ENCODE data around the gene SULT2B1. TPM values are rescaled to one million over a fixed set of nuclear protein-coding genes. Genes with fewer than 3 reads are reported as not detected.

SULT2B1 gene
- 1.5 and 1.6 TPM in 2 replicates for total RNA-seq

GRCh38 chr19:48551437-48552302 is at the start of gene SULT2B1:
SULT2B1 (plus strand) TSS chr19:48552172; CDS start chr19:48552253, 81 bp downstream.

GRCh38 chr19:48511800-48512503 is 40.0 kb upstream of the SULT2B1 start, which contains the start of gene LMTK3:
LMTK3 (minus strand) TSS chr19:48511835; CDS start chr19:48511576, 259 bp downstream.

DNA sequence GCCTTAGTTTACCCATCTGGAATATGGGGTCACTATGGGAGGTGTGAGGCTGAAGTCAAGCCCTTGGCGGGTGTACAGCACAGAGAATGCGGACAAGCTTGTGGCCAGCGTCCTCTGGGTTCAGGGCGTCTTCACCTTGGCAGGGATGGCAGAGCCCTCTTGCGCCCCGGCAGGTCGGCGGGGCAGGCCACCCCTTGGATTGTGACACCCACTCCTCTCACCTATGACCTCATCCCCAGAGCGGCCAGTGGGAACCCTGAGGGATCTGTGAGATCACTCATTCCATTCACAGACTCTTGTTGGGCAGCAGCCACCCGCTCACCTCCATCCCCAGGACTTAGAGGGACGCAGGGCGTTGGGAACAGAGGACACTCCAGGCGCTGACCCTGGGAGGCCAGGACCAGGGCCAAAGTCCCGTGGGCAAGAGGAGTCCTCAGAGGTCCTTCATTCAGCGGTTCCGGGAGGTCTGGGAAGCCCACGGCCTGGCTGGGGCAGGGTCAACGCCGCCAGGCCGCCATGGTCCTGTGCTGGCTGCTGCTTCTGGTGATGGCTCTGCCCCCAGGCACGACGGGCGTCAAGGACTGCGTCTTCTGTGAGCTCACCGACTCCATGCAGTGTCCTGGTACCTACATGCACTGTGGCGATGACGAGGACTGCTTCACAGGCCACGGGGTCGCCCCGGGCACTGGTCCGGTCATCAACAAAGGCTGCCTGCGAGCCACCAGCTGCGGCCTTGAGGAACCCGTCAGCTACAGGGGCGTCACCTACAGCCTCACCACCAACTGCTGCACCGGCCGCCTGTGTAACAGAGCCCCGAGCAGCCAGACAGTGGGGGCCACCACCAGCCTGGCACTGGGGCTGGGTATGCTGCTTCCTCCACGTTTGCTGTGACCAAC is 54.7 kb downstream of the SULT2B1 start, which contains the start of gene SPACA4:
Gene SPACA4 (plus strand): TSS at position 280 of the 896 bp plus-strand sequence. CDS start 237 bp downstream, at position 517.

GRCh38 chr19:48614436-48615230 is 62.7 kb downstream of the SULT2B1 start, which contains the start of gene FAM83E:
FAM83E (minus strand) TSS chr19:48615076; CDS start chr19:48613372, 1,704 bp downstream.

DNA sequence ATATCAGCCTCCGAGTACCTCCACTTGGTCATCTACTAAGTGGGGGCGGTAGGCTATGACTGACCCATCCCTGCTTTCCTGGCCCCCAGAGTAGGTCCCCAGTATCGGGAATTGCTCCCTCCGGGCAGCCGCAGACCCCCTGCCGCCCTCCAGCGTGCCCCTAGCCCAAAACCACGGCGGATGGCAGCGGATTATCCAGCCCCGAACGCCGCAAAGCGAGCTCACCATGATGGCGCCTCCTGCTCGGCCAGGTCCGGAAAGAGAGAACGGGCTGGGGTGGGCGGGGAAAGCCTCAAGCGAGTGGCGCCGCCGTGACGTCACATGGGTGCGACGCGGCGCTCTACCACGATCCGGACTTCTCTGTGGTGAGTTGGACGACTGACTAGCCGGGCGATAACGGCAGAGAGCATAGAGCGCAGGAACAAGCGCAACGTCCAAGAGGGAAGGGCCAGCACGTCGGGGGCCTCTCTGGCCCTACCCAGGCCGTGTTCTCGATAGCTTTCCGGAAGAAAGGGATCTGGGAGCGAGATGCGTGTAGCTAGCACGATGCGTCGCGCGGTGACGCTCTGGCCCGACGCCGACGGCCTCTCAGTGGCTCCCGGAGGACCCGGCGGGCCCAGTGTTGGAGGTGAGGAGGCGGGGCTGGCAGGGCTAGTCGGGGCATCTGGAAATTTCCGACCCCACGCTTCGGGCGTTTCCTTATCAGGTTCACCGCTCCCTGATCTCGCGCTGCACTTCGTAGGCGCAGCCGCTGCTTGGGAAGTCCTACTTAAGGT is 67.1 kb downstream of the SULT2B1 start, which contains the start of the genes RPL18 and SPHK2:
Gene RPL18 (minus strand): TSS at position 263 of the 776 bp plus-strand sequence. CDS start 35 bp downstream, at position 228.
Gene SPHK2 (plus strand): TSS at position 591 of the 776 bp plus-strand sequence. CDS start 1,009 bp downstream, outside the sequence.

GRCh38 chr19:48636859-48637448 is 85.0 kb downstream of the SULT2B1 start, which contains the start of gene DBP:
DBP (minus strand) TSS chr19:48637379; CDS start chr19:48636994, 385 bp downstream.

GRCh38 chr19:48646001-48646721 is 94.2 kb downstream of the SULT2B1 start, which contains the start of gene CA11:
CA11 (minus strand) TSS chr19:48646187; CDS start chr19:48645632, 555 bp downstream.

Other genes with a start within 250 kb of the SULT2B1 start
- gene EMP3, start 226.6 kb upstream of the SULT2B1 start, total RNA-seq, result 54.1 and 100.0 TPM in 2 replicates
- 4.1 and 4.7 TPM in 2 replicates for gene TMEM143, start 188.2 kb upstream of the SULT2B1 start, total RNA-seq
- not detected in 2 replicates for gene SYNGR4, start 187.8 kb upstream of the SULT2B1 start, total RNA-seq
- gene KDELR1, start 160.6 kb upstream of the SULT2B1 start, total RNA-seq, result 135 and 149 TPM in 2 replicates
- gene GRIN2D, start 158.5 kb upstream of the SULT2B1 start, total RNA-seq, result 0.16 TPM in 1 of 2 replicates, not detected in the other
- 35.2 and 40.9 TPM in 2 replicates for gene GRWD1, start 106.2 kb upstream of the SULT2B1 start, total RNA-seq
- gene KCNJ14, start 96.6 kb upstream of the SULT2B1 start, total RNA-seq, result 0.53 and 0.70 TPM in 2 replicates
- gene CYTH2, start 82.8 kb upstream of the SULT2B1 start, total RNA-seq, result 18.7 and 23.5 TPM in 2 replicates
- 2.8 and 3.7 TPM in 2 replicates for gene LMTK3, start 40.3 kb upstream of the SULT2B1 start, total RNA-seq
- gene SPACA4, start 54.6 kb downstream of the SULT2B1 start, total RNA-seq, result not detected in 2 replicates
- 0.08 and 0.23 TPM in 2 replicates for gene FAM83E, start 62.9 kb downstream of the SULT2B1 start, total RNA-seq
- 2,779 and 2,974 TPM in 2 replicates for gene RPL18, start 67.0 kb downstream of the SULT2B1 start, total RNA-seq
- 8.7 and 10.3 TPM in 2 replicates for gene SPHK2, start 67.3 kb downstream of the SULT2B1 start, total RNA-seq
- gene DBP, start 85.2 kb downstream of the SULT2B1 start, total RNA-seq, result 3.0 and 10.3 TPM in 2 replicates
- gene CA11, start 94.0 kb downstream of the SULT2B1 start, total RNA-seq, result 1.2 and 1.6 TPM in 2 replicates
- gene NTN5, start 120.8 kb downstream of the SULT2B1 start, total RNA-seq, result not detected in 2 replicates
- gene FUT2, start 143.8 kb downstream of the SULT2B1 start, total RNA-seq, result 1.4 and 4.8 TPM in 2 replicates
- 0.39 and 0.72 TPM in 2 replicates for gene MAMSTR, start 167.6 kb downstream of the SULT2B1 start, total RNA-seq
- gene RASIP1, start 188.4 kb downstream of the SULT2B1 start, total RNA-seq, result 17.6 and 25.1 TPM in 2 replicates
- 0.04 and 0.23 TPM in 2 replicates for gene IZUMO1, start 194.7 kb downstream of the SULT2B1 start, total RNA-seq
- gene FUT1, start 200.5 kb downstream of the SULT2B1 start, total RNA-seq, result 7.3 and 11.6 TPM in 2 replicates
- gene FGF21, start 203.4 kb downstream of the SULT2B1 start, total RNA-seq, result not detected in 2 replicates

Data from hair follicular keratinocyte (primary cell).